ENCODE results near the gene ANXA6.
"Not testable (repeated sequence)": the region's sequence is repeated elsewhere in the genome, so short reads cannot be mapped to it uniquely, and the experiment has no call there.

The ANXA6 gene

DNA sequence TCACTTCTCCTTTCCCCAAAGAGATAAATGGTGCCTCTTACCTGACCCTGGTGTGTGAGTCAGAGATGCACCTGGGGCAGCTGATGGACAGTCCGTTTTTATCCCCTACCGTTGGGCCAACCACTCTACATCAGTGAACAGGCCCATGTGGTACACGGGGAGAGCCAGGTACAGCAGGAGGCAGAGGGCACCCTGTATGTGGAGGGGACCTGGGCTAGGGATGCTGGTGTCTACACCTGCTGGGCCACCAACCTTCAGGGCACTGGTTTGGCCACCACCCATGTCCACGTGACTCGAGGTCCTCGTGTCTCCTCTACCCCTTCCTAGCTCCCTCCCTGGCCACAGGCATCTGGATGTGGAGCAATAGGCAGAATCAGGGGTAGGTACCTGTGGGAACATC lies 22.7 kb upstream of the ANXA6 start:
- DNase-seq = no peak

DNA sequence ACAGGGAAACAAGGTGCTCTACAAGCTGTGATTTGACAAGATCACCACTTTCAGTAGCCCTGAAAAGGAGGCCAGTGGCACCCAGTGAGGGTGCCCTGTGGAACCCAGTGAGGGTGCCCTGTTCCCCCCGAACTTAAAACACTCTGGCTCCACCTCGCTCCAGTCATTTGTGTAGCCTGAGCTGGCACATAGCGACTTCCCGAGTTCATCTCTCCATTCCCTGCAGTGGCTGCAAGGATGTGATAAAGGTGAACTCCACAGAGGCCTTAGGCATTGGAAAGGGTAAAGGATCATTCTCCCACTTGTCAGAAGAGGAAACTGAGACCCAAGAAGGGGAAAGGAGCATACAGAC lies 21.9 kb upstream of the ANXA6 start:
- DNase-seq = no peak

DNA sequence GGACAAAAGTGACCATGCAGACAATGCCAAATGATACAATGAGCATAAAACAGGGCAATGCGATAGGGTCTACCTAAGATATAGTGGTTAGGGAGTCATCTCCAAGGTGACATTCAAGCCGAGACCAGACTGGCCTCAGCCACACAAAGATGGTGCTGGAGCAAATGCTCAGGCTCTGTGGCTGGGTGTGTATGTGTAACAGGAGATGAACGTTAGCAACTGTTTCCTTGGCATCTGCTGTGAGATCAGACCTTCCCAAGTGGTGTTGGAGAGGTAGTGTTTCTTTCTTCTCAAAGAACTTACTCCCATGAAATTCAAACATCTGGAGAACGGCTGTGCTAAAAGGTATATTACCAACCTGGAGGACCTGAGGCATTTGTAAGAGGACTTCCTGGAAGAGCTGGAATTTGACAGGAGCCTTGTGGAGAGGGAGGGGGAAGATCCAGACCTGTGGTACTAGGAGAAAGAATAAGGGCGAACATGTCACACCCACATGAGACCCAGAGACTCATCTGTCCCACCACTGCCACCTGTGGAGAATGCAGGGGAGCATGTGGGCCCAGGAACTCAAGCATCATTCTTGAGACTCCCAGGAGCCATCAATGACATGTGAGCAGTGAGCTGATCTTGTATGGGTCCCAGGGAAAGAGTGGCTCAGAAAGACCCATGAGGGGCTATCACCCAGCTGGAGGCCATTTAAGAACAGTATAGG lies 21.4 kb upstream of the ANXA6 start:
- DNase-seq = no peak

DNA sequence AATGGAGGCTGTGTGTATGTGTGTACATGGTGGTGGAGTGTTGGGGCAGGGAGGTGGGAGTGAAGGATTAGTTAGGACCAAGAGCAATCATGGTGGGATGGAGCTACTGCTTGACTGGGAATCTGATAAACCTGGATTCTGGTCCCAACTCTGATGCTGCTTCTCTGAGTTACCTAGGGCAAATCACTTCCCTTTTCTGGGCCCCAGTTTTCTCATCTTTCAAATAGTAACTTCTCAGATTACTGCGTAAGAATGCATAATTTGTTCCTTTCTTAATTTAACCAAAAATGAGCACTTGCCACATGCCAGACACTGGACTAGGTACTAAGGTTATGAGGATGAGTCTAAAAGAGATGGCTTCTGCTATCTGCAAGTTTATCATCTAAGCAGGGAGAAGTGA lies 20.8 kb upstream of the ANXA6 start:
- DNase-seq = no peak

DNA sequence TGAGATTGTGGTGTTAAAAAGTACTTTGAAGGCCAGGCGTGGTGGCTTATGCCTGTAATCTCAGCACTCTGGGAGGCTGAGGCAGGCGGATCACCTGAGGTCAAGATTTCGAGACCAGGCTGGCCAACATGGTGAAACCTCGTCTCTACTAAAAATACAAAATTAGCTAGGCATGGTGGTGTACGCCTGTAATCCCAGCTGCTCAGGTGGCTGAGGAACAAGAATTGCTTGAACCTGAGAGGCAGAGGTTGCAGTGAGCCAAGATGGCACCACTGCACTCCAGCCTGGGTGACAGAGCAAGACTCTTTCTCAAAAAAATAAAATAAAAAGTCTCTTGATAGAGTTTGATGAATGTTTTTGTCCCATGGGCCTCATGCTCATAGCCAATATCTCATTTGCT lies 18.7 kb upstream of the ANXA6 start:
- DNase-seq = not testable (repeated sequence)

DNA sequence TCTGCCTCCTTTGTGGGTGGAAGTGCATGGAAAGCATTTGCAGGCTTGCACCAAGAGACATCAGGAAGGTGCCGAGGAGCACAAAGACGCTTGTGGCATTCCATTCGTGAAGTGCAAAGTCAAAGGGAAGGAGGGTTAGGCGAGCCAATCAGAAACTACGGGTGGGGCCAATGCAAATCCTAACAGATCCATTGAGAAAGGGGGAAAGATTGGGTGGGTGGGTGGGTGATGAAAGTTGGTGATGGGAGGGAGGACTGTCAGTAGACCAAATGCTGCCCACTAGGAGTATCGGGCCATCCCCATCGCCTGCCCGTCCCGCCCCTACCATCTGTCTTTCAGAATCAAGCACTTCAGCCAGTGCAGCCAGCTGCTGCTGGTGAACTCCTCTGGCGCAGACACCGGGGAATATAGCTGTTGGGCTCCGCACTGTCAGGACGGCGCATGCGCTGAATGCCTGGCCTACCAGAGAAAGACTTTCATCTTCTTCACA lies 17.1 kb upstream of the ANXA6 start:
- DNase-seq = no peak

DNA sequence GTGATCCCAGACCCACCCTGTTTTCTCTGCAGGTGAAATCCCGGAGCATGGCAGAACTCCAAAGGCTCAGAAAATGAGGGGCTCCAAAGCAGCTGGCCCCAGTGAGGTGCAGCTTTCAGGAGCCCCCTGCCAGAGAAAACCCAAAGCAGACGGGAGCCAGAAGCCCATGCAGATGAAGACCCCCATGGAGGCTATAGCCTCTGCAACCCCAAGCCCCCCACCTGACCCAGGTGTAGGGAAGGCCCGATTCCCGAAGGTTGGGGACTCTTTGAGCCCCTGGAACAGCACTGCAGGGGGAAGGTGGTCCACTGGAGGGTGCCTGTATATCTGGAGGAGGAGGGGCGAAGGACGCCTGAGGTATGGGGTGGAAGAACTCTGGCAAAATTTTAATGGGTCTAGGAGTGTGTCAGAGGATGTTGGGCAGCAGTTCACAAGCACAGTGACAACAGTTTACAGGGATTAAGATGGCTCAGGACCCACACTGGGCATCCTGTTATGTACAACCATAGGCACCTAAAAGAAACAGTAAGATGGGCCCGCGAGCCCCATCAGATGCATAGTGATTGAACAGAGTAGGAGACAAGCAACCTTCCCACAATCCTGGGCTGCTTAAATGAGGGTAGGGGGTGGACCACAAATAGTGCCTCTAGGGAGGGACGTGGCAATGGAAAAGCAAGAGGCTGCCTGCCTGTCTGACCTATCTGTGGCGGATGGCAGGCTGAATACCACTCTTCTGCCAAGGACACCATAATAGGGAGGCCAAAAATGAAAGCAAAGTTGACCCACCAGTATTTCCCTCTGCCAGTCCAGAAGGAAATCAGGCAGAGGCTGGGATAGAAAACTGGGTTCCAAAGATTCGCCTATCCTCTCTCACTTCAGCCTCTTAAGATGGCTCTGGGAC lies 16.4 kb upstream of the ANXA6 start:
- DNase-seq = no peak

DNA sequence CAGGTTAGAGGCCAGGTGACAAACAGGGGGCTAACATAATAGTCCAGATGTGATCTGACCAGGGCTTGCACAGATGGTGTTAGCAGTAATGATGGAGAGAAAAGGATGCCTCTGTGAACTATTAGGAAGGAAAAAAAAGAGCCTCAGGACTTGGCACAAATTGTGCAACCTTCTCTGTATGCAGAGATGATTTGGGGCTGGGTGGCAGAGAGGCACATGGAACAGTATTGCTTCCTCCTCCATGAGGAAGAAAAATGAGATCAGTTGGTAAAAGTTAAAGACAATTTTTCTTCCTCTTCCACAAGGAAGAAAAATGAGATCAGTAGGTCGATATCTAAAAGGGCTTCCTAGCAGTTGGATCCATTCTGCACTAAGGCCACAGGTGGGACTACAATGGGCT lies 13.9 kb upstream of the ANXA6 start:
- DNase-seq = no peak

DNA sequence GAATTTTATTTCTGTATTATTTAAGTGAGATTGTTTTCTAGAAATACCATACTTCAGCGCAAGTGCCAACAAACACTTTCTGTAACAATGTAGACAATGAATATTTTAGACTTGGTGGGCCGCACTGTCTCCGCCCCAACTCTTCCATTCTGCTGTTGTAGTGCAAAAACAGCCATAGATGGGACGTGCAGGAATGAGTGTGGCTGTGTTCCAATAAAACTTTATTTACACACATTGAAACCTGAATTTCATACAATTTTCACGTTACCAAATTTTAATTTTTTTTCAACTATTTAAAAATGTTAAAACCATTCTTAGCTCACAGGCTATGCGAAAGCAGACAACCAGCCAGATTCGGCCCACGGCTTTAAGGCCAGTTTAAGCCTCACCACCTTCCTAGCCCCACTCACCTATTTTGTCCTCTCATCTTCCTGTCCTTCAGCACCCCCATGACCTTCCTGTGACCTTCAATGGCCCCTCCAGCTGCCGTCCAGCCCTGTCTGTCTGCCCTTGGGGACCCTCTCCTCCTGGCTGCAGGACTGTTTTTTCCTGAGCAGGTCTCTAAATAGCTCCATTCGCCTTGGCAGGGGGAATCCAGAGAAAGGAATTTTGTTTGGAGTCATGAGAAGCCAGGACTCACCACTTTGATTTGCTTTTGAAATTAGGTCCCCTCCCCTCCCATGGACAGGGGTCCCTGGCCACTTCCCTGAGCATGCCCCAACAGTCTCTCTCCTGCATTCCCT lies 11.2 kb upstream of the ANXA6 start:
- no peak for DNase-seq

DNA sequence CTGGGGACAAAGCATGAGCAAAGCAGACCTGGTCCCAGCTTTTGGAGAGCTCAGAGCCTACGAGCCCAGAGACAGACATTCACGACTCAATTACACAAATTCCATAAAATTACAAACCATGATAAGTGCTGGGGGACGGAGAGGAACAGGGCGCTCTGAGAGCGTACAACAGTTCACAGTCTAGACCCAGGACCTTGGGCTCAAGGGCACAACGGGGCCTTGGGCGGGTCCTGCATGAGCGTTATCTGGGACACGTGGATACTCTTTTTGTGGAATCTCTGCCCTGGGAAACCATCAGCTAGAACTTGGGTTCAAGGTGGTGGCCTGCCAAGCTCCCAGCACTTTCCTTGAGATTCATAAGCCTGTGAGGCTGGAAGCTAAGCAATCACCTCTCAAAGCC lies 9.4 kb upstream of the ANXA6 start:
- DNase-seq = no peak

DNA sequence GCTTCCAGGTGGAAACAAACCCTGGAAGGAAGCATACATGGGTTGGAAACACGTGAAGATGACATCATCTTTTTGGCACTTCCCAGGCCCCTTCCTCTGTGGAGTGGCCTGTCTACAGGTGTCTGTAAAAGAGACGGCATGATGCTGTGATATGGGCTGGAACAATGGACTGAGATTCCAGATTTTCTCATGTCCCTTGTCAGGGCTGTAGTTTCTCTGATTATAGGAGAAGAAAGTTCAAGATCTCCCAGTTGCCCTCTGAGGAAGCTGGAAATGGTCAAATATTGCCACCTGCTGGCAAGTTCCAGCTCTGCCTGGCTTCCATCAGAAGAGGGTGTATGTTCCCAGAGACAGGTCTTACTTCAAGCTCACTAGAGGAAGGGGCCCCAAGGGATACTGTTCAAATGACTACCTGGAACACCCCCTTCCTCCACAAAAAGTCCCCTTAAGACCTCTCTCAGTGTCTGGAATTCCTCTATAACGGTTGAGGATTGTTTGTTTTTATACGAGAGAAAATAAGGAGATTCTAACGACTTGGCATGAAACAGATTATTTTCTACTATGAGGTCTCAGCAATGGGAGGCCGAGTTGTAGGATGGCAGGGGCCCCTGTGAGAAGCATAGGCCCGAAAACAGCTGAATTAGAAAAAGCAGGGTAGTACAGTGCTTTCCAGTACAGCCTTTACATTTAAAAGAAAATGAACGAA lies 7.3 kb upstream of the ANXA6 start:
- peak; percentile 30 for DNase-seq

DNA sequence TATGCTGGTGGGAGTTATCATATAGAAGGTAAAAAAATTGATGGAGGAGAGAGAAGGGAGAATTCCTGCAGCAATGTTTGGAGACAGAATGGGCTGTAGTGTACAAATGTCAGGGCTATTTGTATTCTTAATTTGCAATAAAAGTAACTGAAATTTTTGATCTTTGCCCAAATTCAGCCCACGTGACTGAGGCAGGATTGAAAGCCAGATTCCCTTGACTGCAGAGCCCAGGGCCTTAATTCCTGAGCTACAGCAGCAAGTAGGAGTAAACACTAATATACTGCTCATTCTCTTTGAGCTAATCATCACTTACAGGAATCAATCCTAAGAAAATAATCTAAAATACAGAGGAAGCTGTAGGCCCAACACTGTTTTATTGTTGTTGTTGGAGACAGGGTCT lies 5.2 kb upstream of the ANXA6 start:
- no peak for DNase-seq

DNA sequence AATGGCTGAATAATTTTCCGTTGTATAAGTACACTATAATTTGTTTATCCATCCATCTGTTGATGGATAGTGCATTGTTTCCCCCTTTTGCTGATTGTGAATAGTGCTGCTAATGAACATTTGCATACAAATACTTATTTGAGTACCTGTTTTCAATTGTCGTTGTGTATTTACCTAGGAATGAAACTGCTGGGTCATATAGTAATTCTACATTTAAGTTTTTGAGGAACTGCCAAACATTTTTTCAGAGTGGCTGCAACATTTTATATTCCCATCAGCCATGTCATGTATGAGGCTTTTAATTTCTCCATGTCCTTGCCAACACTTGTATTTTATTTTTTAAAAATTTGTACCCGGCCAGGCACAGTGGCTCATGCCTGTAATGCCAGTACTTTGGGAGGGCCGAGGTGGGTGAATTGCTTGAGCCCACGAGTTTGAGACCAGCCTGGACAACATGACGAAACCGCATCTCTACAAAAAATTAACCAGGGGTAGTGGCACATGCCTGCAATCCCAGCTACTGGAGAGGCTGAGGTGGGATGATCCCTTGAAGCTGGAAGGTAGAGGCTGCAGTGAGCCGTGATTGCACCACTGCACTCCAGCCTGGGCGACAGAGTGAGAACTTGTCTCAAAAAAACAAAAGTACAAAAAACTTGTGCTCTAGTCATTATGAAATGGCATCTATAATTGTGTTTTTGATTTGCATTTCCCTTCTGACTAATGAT lies 2.2 kb upstream of the ANXA6 start:
- no peak for DNase-seq

DNA sequence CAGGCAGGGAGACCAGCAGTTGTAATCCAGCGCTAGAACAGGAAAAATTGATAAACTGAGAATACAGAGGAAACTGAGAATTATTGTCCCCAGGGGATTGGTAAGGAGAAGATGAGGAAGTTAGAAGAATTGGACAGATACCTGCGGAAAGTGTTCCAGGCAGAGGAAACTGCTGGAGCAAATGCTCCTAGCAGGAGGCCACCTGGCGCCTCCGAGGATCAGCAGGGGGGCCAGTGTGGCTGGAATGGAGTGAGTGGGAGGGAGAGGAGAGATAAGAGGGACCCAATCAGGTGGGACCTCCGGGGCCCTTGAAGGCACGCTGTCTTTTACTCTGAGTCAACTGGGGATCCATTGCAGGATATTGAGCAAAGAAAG lies 695 bp upstream of the ANXA6 start:
- DNase-seq = no peak

DNA sequence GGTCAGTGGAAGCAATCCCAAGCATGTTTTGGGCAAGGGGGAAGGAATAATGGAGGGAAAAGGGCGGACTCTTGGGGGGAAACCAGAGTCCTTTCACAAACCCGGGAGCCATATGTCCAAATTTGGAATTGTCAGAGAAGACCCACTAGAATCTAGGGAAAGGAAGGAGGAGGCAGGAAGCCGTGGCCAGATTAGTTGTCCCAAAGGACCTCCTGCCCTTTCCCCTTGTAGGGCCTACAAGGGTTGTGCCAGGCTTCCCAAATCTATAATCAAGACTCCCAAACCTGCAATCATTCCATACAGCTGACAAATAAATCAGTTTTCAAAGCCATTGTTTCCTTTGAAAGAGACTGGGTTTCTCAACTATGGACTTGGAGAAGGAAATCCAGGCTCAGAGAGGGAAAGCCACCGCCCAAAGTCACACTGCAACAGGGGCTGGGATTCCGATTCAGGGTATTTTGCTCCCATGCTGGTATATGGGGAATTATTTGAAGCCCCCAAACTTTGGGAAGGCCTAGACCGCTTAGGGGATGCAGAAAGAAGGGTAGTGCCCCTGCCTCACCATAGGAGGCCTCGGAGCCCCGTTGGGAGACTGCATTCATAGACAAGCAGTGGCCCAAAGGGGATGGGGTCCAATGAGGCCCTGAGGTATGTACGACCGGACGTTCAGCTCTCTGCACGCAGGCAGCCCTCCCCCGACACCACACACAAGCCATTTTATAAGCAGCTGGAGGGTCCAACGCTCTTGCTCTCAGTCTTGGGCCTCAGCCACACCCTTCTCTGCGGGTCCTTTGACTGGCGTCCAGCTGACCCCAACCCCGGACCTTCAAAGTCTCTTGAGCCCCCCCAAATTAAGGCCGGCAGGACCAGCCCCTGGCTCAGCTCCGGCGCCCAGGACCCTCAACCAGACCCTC lies 815 bp downstream of the ANXA6 start:
- DNase-seq = no peak

DNA sequence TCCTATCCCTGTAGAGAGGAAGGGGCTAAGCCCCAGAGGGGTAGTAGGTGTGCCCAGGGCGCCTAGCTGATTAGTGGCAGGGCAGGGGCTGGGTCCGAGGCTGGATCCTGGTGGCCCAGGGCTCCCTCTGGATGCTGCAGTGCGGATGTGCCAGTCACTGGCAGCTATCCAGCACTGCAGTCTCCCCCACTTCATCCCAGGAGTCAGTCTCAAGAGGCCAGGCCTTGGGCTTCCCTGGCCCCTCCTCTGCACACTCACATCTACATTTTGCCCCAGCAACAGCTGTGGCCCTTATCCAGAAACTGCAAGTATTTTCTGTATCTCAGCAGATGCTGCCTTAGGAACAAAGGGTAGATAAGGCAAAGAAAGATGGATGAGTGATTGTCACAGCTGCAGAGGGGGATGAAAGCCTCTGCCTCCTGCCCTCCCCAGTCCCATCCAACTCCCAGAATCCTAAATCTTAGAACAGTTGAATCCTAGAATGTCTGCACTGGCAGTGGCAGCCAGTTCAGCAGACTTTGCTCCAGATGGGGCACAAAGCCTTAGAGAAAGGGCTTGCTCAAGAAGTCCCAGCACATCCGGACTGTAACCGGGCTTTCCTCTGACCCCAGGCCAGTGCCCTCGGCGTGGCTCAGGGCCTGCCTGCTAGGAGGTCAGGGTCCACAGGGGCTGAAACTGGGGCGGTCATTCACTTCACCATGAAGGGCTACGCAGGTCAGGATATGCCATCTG lies 1.6 kb downstream of the ANXA6 start:
- no peak for DNase-seq

DNA sequence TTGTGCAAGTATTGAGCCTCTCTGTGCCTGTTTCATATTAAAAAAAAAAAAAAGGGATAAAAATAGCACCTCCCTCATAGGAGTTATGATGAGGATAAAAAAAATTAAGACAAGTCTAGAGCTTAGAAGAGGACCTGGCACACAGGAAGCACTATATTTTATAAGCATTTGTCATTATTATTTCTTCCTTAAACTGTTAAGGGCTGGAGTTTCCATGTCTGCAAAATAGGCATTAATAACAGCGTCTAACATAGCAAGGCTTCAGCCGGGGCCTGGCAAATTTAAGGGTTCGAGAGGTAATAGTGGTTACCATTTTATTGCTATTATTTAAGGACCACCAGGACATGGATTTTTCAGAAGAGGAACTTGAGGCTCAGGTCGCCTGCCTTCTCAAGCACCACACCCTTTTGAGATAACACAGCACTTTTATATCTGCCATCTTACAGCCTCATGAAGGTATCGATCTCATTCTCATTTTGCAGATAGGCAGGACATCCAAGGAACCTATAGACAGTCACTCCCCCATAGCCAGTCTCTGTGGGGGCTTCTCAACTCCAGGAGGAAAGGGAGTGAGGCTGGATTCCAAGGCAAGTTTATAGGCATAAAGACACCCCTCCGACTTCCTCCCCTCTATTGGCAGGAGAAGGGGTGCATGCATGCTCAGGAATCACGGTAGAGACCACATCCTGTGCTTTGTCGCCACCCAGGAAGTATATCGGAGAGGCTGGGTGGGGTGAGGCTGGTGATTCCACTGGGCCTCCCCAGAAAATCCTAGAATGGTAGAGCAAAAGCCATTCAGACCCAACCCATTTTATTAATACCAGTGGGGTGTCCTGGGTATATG lies 2.4 kb downstream of the ANXA6 start:
- DNase-seq = no peak

DNA sequence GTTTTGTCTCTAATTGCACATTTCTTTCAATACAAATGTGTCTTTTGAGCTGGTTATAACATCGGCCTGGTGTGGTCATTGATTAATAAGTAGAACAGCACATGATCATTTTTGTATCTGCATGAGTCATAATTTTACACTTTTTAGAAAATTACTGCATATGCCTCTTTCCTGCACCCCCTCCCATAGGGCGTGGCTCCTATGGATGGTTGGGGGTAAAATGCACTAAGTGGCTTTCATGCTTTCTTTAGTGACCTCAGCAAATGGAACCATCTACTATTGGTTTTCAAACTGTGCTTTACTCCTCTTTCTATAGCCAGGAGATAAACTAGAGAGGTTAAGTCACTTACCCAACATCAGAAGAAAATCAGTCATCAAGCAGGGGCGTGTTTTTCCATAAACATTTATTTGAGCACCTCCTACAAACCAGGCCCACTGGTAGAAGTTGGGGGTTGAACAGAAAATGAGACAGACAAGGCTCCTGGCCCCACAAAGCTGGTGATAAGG lies 3.8 kb downstream of the ANXA6 start:
- no peak for DNase-seq

DNA sequence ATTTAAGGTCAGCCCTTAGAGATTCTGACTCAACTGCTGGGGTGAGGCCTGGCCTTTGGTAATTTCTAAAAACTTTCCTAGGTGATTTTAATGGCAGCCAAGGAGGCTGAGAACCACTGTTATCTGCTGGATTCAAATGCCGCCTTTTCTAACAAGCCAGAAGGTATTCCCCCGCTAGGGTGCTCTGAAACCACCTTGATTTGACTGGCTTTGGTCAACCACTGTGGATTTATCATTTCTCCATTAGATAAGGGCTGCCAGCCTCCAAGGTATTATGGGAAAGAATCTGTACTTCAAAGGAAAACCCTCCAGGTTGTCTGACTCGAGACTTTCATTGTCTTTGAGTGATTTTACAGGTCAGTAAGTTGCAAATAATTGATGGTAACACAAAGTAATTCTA lies 4.3 kb downstream of the ANXA6 start:
- no peak for DNase-seq
